KOPT-K1 (cell line): ENCODE data around the gene BAG2.

Source experiments
- H3K27ac ChIP-seq: fragments of 200-600 bp; sonication (generic); 2 replicates; pipeline ENCODE4 v1.5.1; 2016; ENCODE audit warnings: antibody characterized with exemption, mild to moderate bottlenecking, low read depth, low read length; ENCODE audit not compliant: poor library complexity, severe bottlenecking
- H3K36me3 ChIP-seq: fragments of 200-600 bp; sonication (generic); 2 replicates; pipeline ENCODE4 v1.5.1; 2017; ENCODE audit warnings: antibody characterized with exemption, mild to moderate bottlenecking, low read length, moderate library complexity; ENCODE audit not compliant: insufficient read depth
- H3K9me3 ChIP-seq: fragments of 200-600 bp; sonication (generic); 2 replicates; pipeline ENCODE4 v1.5.1; 2017; ENCODE audit warnings: antibody characterized with exemption, low read length, mild to moderate bottlenecking; ENCODE audit not compliant: insufficient read depth, poor library complexity, severe bottlenecking

The BAG2 gene

GRCh38 chr6:57224769-57225515 is 52.8 kb downstream of the BAG2 start:
- H3K27ac ChIP-seq: no peak overlapping the region
- H3K36me3 ChIP-seq: no peaks in the 10 kb centered on the region
- peaks cover 5% of the 10 kb centered on the region for H3K9me3 ChIP-seq

GRCh38 chr6:57226221-57226620 is 54.1 kb downstream of the BAG2 start:
- no peaks in the 10 kb centered on the region for H3K36me3 ChIP-seq
- no peak overlapping the region for H3K27ac ChIP-seq
- H3K9me3 ChIP-seq: no peaks in the 10 kb centered on the region
